ENCODE results near the gene ANHX. TPM values are rescaled to one million over a fixed set of nuclear protein-coding genes. Genes with fewer than 3 reads are reported as not detected.
A peak's percentile ranks its signal among the peaks of the same experiment; 100 is the strongest.

The ANHX gene
- total and polyA plus RNA-seq, 4 experiments from 2014 or later = not detected

GRCh38 chr12:133225527-133225926 is 10.2 kb downstream of the ANHX start:
- H3K4me1 Mint-ChIP-seq = peaks cover 0 to 2% (median under 1%) of the 10 kb centered on the region in 4 donors

DNA sequence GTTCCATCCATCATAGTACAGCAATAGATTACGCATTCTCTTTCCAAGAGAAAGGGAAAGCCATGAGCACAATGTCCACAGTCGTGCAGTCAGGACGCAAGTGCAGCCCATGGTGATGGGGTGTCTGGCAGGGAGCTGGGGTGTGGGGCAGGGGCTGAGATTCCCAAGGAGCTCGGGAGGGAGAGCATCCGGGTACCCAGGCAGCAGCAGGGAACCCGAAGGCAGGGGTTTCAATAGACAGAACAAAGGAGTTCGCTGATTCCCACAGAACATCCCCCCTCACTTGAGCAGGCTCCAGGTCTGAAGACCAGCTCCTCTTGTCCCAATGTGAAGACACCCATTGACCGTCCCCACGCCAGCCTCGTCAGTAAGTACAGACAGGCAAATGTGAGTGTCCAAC is 13.5 kb downstream of the ANHX start:
- H3K36me3 ChIP-seq (ENCODE audit: insufficient read depth, low read length) = no peaks in the 10 kb centered on the region
- H3K9me3 ChIP-seq (ENCODE audit: control insufficient read depth in 1 of 2, low read length in 2 of 2) = no peaks in the 10 kb centered on the region
- CTCF ChIA-PET (ENCODE audit: partially characterized antibody) = no interaction called here
- H3K36me3 Mint-ChIP-seq = peaks cover 0 to 10% of the 10 kb centered on the region in 2 donors
- DNase-seq = no peak
- H3K9me3 Mint-ChIP-seq = peaks cover 4 to 49% (median 33%) of the 10 kb centered on the region in 8 donors
- intact Hi-C loops (cut with micrococcal nuclease) = no loop called here
- no peak overlapping the region for H3K4me3 ChIP-seq (ENCODE audit: low read length in 2 of 2)
- no peak overlapping the region for H3K4me3 Mint-ChIP-seq
- H3K27ac ChIP-seq (ENCODE audit: low read depth, low read length) = no peak overlapping the region
- H3K4me1 ChIP-seq (ENCODE audit: insufficient read depth, low read length) = no peaks in the 10 kb centered on the region
- no peaks in the 10 kb centered on the region for H3K4me1 Mint-ChIP-seq
- H3K27me3 Mint-ChIP-seq = peaks cover 1 to 2% of the 10 kb centered on the region in 2 donors
- no peak overlapping the region for H3K27ac Mint-ChIP-seq
- POLR2A ChIA-PET (ENCODE audit: partially characterized antibody) = no interaction called here
- no peaks in the 10 kb centered on the region for H3K27me3 ChIP-seq (ENCODE audit: insufficient read depth, low read length)

More at GRCh38 chr12:133225527-133225926, 10.2 kb downstream of the ANHX start:
- H3K36me3 Mint-ChIP-seq = peaks cover 0 to 4% of the 10 kb centered on the region in 2 donors
- H3K4me1 ChIP-seq (ENCODE audit: insufficient read depth, low read length) = no peaks in the 10 kb centered on the region
- no peak overlapping the region for H3K4me3 ChIP-seq (ENCODE audit: low read length in 2 of 2)
- peak overlapping the region in 1 of 8 donors; percentile 18 for H3K4me3 Mint-ChIP-seq
- H3K27me3 ChIP-seq (ENCODE audit: insufficient read depth, low read length) = no peaks in the 10 kb centered on the region
- H3K9me3 Mint-ChIP-seq = peaks cover 0 to 31% (median 13%) of the 10 kb centered on the region in 8 donors
- intact Hi-C loops (cut with micrococcal nuclease) = no loop called here
- no peaks in the 10 kb centered on the region for H3K36me3 ChIP-seq (ENCODE audit: insufficient read depth, low read length)
- H3K27ac Mint-ChIP-seq = no peak overlapping the region
- peaks cover 0 to 3% of the 10 kb centered on the region in 2 donors for H3K27me3 Mint-ChIP-seq
- CTCF ChIA-PET (ENCODE audit: partially characterized antibody) = no interaction called here
- DNase-seq = no peak
- POLR2A ChIA-PET (ENCODE audit: partially characterized antibody) = no interaction called here
- H3K9me3 ChIP-seq (ENCODE audit: control insufficient read depth in 1 of 2, low read length in 2 of 2) = no peaks in the 10 kb centered on the region
- H3K27ac ChIP-seq (ENCODE audit: low read depth, low read length) = no peak overlapping the region

DNA sequence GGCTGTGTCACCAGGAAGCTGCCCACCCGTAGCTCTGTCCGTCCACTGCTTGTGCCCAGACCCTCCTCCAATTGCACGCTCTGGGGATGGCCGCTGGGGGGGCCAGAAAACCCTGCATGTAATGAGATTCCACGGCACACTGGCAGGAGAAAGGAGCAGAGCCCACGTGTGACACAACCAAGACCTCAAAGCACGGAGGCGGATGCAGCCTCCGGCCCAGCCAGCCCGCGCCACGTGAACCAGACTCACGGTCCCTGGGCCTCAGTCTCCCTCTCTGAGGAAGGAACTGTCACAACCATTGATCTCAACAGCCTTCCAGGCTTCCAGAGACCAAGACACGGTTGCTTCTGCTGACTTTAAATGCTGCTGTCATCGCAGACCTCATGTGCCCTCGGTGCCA is 14.4 kb downstream of the ANHX start:
- no peaks in the 10 kb centered on the region for H3K4me1 ChIP-seq (ENCODE audit: insufficient read depth, low read length)
- Mint-ChIP-seq H3K27ac (no peak overlapping the region), H3K27me3 (peaks cover 1 to 2% of the 10 kb centered on the region in 2 donors), H3K4me3 (no peak overlapping the region), H3K36me3 (peaks cover 0 to 10% of the 10 kb centered on the region in 2 donors), H3K4me1 (no peaks in the 10 kb centered on the region), H3K9me3 (peaks cover 5 to 56% (median 32%) of the 10 kb centered on the region in 8 donors)
- no peak for DNase-seq
- CTCF ChIA-PET (ENCODE audit: partially characterized antibody) = no interaction called here
- intact Hi-C loops (cut with micrococcal nuclease) = no loop called here
- H3K4me3 ChIP-seq (ENCODE audit: low read length in 2 of 2) = no peak overlapping the region
- H3K36me3 ChIP-seq (ENCODE audit: insufficient read depth, low read length) = no peaks in the 10 kb centered on the region
- no peak overlapping the region for H3K27ac ChIP-seq (ENCODE audit: low read depth, low read length)
- no peaks in the 10 kb centered on the region for H3K27me3 ChIP-seq (ENCODE audit: insufficient read depth, low read length)
- POLR2A ChIA-PET (ENCODE audit: partially characterized antibody) = no interaction called here
- peaks cover 0 to 6% of the 10 kb centered on the region in 2 donors for H3K9me3 ChIP-seq (ENCODE audit: control insufficient read depth in 1 of 2, low read length in 2 of 2)

DNA sequence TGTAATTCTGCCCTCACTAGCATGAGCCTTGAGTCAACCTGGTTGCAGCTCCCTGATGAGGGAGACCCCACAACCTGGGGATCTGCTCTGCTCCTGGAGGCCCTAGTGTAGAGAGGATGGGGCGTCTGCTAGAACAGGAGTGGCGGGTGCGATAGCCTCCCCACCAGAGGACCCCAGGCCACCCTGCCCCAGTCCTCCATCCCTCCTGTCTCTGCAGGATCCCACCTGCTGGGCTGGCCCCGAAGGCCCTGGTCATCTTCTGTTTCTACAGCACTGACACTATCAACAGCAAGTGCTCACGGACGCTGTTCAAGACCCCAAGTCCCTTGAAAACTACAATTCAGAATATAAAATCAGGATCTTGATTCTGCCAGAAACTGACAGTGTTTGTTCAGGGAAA is 15.2 kb downstream of the ANHX start:
- ChIA-PET POLR2A (ENCODE audit: partially characterized antibody) (no interaction called here), CTCF (ENCODE audit: partially characterized antibody) (no interaction called here)
- H3K4me1 Mint-ChIP-seq = no peaks in the 10 kb centered on the region
- H3K4me3 ChIP-seq (ENCODE audit: low read length in 2 of 2) = no peak overlapping the region
- no peak overlapping the region for H3K27ac Mint-ChIP-seq
- H3K9me3 Mint-ChIP-seq = peaks cover 5 to 64% (median 37%) of the 10 kb centered on the region in 8 donors
- H3K27ac ChIP-seq (ENCODE audit: low read depth, low read length) = no peak overlapping the region
- no peak overlapping the region for H3K4me3 Mint-ChIP-seq
- no peak for DNase-seq
- intact Hi-C loops (cut with micrococcal nuclease) = no loop called here
- H3K9me3 ChIP-seq (ENCODE audit: control insufficient read depth in 1 of 2, low read length in 2 of 2) = peaks cover 0 to 6% of the 10 kb centered on the region in 2 donors
- no peaks in the 10 kb centered on the region for H3K27me3 ChIP-seq (ENCODE audit: insufficient read depth, low read length)
- no peaks in the 10 kb centered on the region for H3K4me1 ChIP-seq (ENCODE audit: insufficient read depth, low read length)
- H3K27me3 Mint-ChIP-seq = peaks cover 1 to 2% of the 10 kb centered on the region in 2 donors
- no peaks in the 10 kb centered on the region for H3K36me3 ChIP-seq (ENCODE audit: insufficient read depth, low read length)
- peaks cover 0 to 10% of the 10 kb centered on the region in 2 donors for H3K36me3 Mint-ChIP-seq

- CTCF ChIA-PET (ENCODE audit: partially characterized antibody) = no interaction called here
- H3K27ac Mint-ChIP-seq = no peak overlapping the region
- H3K9me3 Mint-ChIP-seq = peaks cover 5 to 85% (median 57%) of the 10 kb centered on the region in 8 donors
- H3K4me3 Mint-ChIP-seq = no peak overlapping the region
- POLR2A ChIA-PET (ENCODE audit: partially characterized antibody) = no interaction called here
- no peaks in the 10 kb centered on the region for H3K27me3 ChIP-seq (ENCODE audit: insufficient read depth, low read length)
- no peaks in the 10 kb centered on the region for H3K36me3 ChIP-seq (ENCODE audit: insufficient read depth, low read length)
- H3K36me3 Mint-ChIP-seq = peaks cover 7 to 17% of the 10 kb centered on the region in 2 donors
- intact Hi-C loops (cut with micrococcal nuclease) = no loop called here
- no peaks in the 10 kb centered on the region for H3K4me1 ChIP-seq (ENCODE audit: insufficient read depth, low read length)
- H3K9me3 ChIP-seq (ENCODE audit: control insufficient read depth in 1 of 2, low read length in 2 of 2) = peaks cover 0 to 18% of the 10 kb centered on the region in 2 donors
- no peaks in the 10 kb centered on the region for H3K4me1 Mint-ChIP-seq
- no peak for DNase-seq
- peaks cover 1 to 2% of the 10 kb centered on the region in 2 donors for H3K27me3 Mint-ChIP-seq
- H3K27ac ChIP-seq (ENCODE audit: low read depth, low read length) = no peak overlapping the region
- no peak overlapping the region for H3K4me3 ChIP-seq (ENCODE audit: low read length in 2 of 2)
These were observed 18.5 kb downstream of the ANHX start for GRCh38 chr12:133217219-133217618.

- Mint-ChIP-seq H3K4me1 (no peaks in the 10 kb centered on the region), H3K4me3 (no peak overlapping the region), H3K27me3 (peaks cover 1 to 2% of the 10 kb centered on the region in 2 donors), H3K36me3 (peaks cover 11 to 16% of the 10 kb centered on the region in 2 donors), H3K27ac (no peak overlapping the region), H3K9me3 (peaks cover 5 to 88% (median 67%) of the 10 kb centered on the region in 8 donors)
- no peaks in the 10 kb centered on the region for H3K4me1 ChIP-seq (ENCODE audit: insufficient read depth, low read length)
- no peaks in the 10 kb centered on the region for H3K27me3 ChIP-seq (ENCODE audit: insufficient read depth, low read length)
- ChIA-PET CTCF (ENCODE audit: partially characterized antibody) (no interaction called here), POLR2A (ENCODE audit: partially characterized antibody) (no interaction called here)
- DNase-seq = no peak
- intact Hi-C loops (cut with micrococcal nuclease) = no loop called here
- no peak overlapping the region for H3K4me3 ChIP-seq (ENCODE audit: low read length in 2 of 2)
- H3K27ac ChIP-seq (ENCODE audit: low read depth, low read length) = no peak overlapping the region
- no peaks in the 10 kb centered on the region for H3K36me3 ChIP-seq (ENCODE audit: insufficient read depth, low read length)
- H3K9me3 ChIP-seq (ENCODE audit: control insufficient read depth in 1 of 2, low read length in 2 of 2) = peaks cover 0 to 29% of the 10 kb centered on the region in 2 donors
These were observed 20.0 kb downstream of the ANHX start for GRCh38 chr12:133215724-133216123.

GRCh38 chr12:133206390-133206789 is 29.3 kb downstream of the ANHX start:
- H3K4me3 Mint-ChIP-seq = peak overlapping the region in 1 of 8 donors; percentile 31
- no peak for DNase-seq
- Histone ChIP-seq H3K27ac (ENCODE audit: low read depth, low read length) (no peak overlapping the region), H3K36me3 (ENCODE audit: insufficient read depth, low read length) (peaks cover 17% of the 10 kb centered on the region), H3K27me3 (ENCODE audit: insufficient read depth, low read length) (no peaks in the 10 kb centered on the region), H3K4me1 (ENCODE audit: insufficient read depth, low read length) (no peaks in the 10 kb centered on the region), H3K4me3 (ENCODE audit: low read length in 2 of 2) (no peak overlapping the region), H3K9me3 (ENCODE audit: control insufficient read depth in 1 of 2, low read length in 2 of 2) (peaks cover 42 to 89% of the 10 kb centered on the region in 2 donors)
- CTCF ChIA-PET (ENCODE audit: partially characterized antibody) = no interaction called here
- no peaks in the 10 kb centered on the region for H3K4me1 Mint-ChIP-seq
- intact Hi-C loops (cut with micrococcal nuclease) = no loop called here
- POLR2A ChIA-PET (ENCODE audit: partially characterized antibody) = no interaction called here
- no peak overlapping the region for H3K27ac Mint-ChIP-seq
- peaks cover 41 to 51% of the 10 kb centered on the region in 2 donors for H3K36me3 Mint-ChIP-seq
- peaks cover 0 to 94% (median 85%) of the 10 kb centered on the region in 8 donors for H3K9me3 Mint-ChIP-seq
- no peaks in the 10 kb centered on the region for H3K27me3 Mint-ChIP-seq
